HepG2 (cell line): ENCODE results near the gene DTNB. TPM values are rescaled to one million over a fixed set of nuclear protein-coding genes. Genes with fewer than 3 reads are reported as not detected.

Source experiments
- MBD4 ChIP-seq: IDR thresholded peaks from 2 replicates; pipeline ENCODE4 v1.6.1; 2012; ENCODE audit warnings: low read length, inconsistent platforms, borderline replicate concordance
- NFRKB ChIP-seq: fragments of 450-650 bp; IDR thresholded peaks from 2 replicates; pipeline ENCODE4 v1.6.1; 2017
- NPAS2 ChIP-seq: sonication (generic); formaldehyde crosslinking; IDR thresholded peaks from 2 replicates; pipeline ENCODE4 v1.8.0; 2022; ENCODE audit warnings: mild to moderate bottlenecking, missing genetic modification reagents, borderline replicate concordance
- SIN3A ChIP-seq: IDR thresholded peaks from 2 replicates; pipeline ENCODE4 v1.6.1; 2011; ENCODE audit warnings: low read depth, mild to moderate bottlenecking, control low read depth, low read length, borderline replicate concordance
- SIX1 ChIP-seq: sonication (generic); formaldehyde crosslinking; IDR thresholded peaks from 2 replicates; pipeline ENCODE4 v1.4.0; 2020; ENCODE audit warnings: missing genetic modification reagents, borderline replicate concordance
- ZFP90 ChIP-seq: sonication (generic); formaldehyde crosslinking; IDR thresholded peaks from 2 replicates; pipeline ENCODE4 v1.8.0; 2022; ENCODE audit warnings: missing genetic modification reagents, mild to moderate bottlenecking, inconsistent platforms, borderline replicate concordance
- ZNF30 ChIP-seq: sonication (generic); formaldehyde crosslinking; IDR thresholded peaks from 2 replicates; pipeline ENCODE4 v1.5.0; 2020; ENCODE audit warnings: mild to moderate bottlenecking, missing genetic modification reagents
- ZSCAN20 ChIP-seq: sonication (generic); formaldehyde crosslinking; IDR thresholded peaks from 2 replicates; pipeline ENCODE4 v1.4.0; 2020; ENCODE audit warnings: missing genetic modification reagents, mild to moderate bottlenecking, borderline replicate concordance
- polyA plus RNA-seq, 8 experiments: library from polyadenylated mRNA; depleted of rRNA in 3 of 8; stranded (reverse) in 7 of 8; unstranded in 1 of 8; fragments of >200 nt; fragmentation: Illumina TruSeq in 4 of 8; extraction: Trizol in 4 of 8; gene quantifications; 2 replicates each; pipeline versions ENCODE4 v1.2.1 to v1.2.3, GENCODE V29; 2011 to 2016; ENCODE audit warnings: low read depth in 4 of 8, missing spikeins in 1 of 8, mixed read lengths in 1 of 8; ENCODE audit not compliant: insufficient read depth in 1 of 8
- total RNA-seq, 5 experiments: library from RNA; depleted of rRNA; stranded (reverse); fragments of >200 nt; fragmentation: Illumina TruSeq; extraction: Trizol; gene quantifications; 2 replicates each; pipeline ENCODE4 v1.2.3, GENCODE V29; 2016; ENCODE audit warnings: low read depth in 1 of 5
- TF ChIP-seq, protein P1 (sequence below): sonication (generic); formaldehyde crosslinking; IDR thresholded peaks from 2 replicates; pipeline ENCODE4 v1.4.0; 2020; ENCODE audit warnings: mild to moderate bottlenecking, missing genetic modification reagents, borderline replicate concordance
- TF ChIP-seq, protein P2 (sequence below): IDR thresholded peaks from 2 replicates; pipeline ENCODE4 v1.6.1; 2018; ENCODE audit warnings: missing genetic modification reagents, mild to moderate bottlenecking, missing compliant biosample characterization
- TF ChIP-seq, protein P3 (sequence below): sonication (generic); IDR thresholded peaks from 2 replicates; pipeline ENCODE4 v1.6.1; 2016; ENCODE audit warnings: low read depth, borderline replicate concordance
- TF ChIP-seq, protein P4 (sequence below): sonication (generic); formaldehyde crosslinking; IDR thresholded peaks from 2 replicates; pipeline ENCODE4 v1.4.0; 2020; ENCODE audit warnings: low read depth, mild to moderate bottlenecking, missing genetic modification reagents
- TF ChIP-seq, protein P5 (sequence below): fragments of 450-650 bp; IDR thresholded peaks from 2 replicates; pipeline ENCODE4 v1.6.1; 2017; ENCODE audit warnings: mild to moderate bottlenecking

DTNB gene
- total and polyA plus RNA-seq, 2 of the 13 experiments (the other 11 are each of a cell fraction or from before 2014, with no cell fraction given) = 14.4 to 23.9 TPM

DNA sequence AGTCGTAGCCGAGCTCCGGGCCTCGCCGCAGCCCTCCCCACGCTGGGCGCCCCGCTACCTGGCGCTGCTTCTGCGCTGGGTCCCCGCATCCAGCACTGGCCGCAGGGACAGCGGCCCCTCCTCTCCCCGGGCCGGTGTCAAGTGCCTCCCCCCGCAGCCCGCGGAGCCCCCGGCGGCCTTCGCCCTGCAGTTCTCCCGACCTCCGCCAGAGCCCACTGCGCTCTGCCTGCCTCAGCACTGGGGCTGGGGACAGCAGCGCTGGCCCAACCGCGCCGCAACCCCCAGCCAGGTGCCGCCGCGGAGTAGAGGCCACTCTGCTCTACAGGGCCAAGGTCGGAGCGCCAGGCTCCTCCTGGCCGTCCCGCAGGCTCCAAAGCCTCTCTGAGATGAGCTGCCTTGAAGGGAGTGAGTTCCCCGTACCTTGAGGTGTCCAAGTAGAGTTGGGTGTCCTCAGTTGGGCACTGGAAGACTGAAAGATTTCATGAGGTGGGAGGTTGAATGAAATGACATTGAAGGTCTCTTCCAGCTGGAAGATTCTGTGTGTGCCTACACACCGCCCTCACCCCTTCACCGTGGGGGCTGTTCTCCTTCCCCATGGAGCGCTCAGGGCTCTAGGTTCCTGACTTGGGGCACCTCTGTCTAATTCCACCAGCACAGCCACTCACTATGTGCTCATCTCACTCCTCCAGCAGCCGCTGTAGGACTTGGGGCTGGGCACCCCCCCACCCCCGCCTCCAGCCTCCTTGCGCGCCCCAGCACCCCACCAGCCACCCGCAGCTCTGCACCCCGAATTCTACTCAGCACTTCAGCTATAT, 330.8 kb downstream of the DTNB start (continued):
- TF ChIP-seq, protein P1, sequence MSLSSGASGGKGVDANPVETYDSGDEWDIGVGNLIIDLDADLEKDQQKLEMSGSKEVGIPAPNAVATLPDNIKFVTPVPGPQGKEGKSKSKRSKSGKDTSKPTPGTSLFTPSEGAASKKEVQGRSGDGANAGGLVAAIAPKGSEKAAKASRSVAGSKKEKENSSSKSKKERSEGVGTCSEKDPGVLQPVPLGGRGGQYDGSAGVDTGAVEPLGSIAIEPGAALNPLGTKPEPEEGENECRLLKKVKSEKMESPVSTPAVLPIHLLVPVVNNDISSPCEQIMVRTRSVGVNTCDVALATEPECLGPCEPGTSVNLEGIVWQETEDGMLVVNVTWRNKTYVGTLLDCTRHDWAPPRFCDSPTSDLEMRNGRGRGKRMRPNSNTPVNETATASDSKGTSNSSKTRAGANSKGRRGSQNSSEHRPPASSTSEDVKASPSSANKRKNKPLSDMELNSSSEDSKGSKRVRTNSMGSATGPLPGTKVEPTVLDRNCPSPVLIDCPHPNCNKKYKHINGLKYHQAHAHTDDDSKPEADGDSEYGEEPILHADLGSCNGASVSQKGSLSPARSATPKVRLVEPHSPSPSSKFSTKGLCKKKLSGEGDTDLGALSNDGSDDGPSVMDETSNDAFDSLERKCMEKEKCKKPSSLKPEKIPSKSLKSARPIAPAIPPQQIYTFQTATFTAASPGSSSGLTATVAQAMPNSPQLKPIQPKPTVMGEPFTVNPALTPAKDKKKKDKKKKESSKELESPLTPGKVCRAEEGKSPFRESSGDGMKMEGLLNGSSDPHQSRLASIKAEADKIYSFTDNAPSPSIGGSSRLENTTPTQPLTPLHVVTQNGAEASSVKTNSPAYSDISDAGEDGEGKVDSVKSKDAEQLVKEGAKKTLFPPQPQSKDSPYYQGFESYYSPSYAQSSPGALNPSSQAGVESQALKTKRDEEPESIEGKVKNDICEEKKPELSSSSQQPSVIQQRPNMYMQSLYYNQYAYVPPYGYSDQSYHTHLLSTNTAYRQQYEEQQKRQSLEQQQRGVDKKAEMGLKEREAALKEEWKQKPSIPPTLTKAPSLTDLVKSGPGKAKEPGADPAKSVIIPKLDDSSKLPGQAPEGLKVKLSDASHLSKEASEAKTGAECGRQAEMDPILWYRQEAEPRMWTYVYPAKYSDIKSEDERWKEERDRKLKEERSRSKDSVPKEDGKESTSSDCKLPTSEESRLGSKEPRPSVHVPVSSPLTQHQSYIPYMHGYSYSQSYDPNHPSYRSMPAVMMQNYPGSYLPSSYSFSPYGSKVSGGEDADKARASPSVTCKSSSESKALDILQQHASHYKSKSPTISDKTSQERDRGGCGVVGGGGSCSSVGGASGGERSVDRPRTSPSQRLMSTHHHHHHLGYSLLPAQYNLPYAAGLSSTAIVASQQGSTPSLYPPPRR = peak; percentile 72; the same call in 1 of the 2 replicates
- TF ChIP-seq MBD4 (no peak), ZFP90 (CRISPR knock-in tag) (peak; percentile 45; the same call in 1 of the 2 replicates), SIN3A (peak; percentile 47; the same call in 1 of the 2 replicates), NPAS2 (CRISPR knock-in tag) (no peak), NFRKB (no peak), SIX1 (CRISPR knock-in tag) (peak; percentile 50; the same call in 1 of the 2 replicates), ZNF30 (CRISPR knock-in tag) (0 out of 2 replicates have a peak, but pooled peaks have one; percentile 66), ZSCAN20 (no peak; the same call in 1 of the 2 replicates)
- TF ChIP-seq, protein P2, sequence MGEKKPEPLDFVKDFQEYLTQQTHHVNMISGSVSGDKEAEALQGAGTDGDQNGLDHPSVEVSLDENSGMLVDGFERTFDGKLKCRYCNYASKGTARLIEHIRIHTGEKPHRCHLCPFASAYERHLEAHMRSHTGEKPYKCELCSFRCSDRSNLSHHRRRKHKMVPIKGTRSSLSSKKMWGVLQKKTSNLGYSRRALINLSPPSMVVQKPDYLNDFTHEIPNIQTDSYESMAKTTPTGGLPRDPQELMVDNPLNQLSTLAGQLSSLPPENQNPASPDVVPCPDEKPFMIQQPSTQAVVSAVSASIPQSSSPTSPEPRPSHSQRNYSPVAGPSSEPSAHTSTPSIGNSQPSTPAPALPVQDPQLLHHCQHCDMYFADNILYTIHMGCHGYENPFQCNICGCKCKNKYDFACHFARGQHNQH (CRISPR knock-in tag) = peak; percentile 92
- TF ChIP-seq, protein P3, sequence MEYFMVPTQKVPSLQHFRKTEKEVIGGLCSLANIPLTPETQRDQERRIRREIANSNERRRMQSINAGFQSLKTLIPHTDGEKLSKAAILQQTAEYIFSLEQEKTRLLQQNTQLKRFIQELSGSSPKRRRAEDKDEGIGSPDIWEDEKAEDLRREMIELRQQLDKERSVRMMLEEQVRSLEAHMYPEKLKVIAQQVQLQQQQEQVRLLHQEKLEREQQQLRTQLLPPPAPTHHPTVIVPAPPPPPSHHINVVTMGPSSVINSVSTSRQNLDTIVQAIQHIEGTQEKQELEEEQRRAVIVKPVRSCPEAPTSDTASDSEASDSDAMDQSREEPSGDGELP = peak; percentile 63; the same call in 1 of the 2 replicates
- TF ChIP-seq, protein P4, sequence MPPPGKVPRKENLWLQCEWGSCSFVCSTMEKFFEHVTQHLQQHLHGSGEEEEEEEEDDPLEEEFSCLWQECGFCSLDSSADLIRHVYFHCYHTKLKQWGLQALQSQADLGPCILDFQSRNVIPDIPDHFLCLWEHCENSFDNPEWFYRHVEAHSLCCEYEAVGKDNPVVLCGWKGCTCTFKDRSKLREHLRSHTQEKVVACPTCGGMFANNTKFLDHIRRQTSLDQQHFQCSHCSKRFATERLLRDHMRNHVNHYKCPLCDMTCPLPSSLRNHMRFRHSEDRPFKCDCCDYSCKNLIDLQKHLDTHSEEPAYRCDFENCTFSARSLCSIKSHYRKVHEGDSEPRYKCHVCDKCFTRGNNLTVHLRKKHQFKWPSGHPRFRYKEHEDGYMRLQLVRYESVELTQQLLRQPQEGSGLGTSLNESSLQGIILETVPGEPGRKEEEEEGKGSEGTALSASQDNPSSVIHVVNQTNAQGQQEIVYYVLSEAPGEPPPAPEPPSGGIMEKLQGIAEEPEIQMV (CRISPR knock-in tag) = peak; percentile 75
- TF ChIP-seq, protein P5, sequence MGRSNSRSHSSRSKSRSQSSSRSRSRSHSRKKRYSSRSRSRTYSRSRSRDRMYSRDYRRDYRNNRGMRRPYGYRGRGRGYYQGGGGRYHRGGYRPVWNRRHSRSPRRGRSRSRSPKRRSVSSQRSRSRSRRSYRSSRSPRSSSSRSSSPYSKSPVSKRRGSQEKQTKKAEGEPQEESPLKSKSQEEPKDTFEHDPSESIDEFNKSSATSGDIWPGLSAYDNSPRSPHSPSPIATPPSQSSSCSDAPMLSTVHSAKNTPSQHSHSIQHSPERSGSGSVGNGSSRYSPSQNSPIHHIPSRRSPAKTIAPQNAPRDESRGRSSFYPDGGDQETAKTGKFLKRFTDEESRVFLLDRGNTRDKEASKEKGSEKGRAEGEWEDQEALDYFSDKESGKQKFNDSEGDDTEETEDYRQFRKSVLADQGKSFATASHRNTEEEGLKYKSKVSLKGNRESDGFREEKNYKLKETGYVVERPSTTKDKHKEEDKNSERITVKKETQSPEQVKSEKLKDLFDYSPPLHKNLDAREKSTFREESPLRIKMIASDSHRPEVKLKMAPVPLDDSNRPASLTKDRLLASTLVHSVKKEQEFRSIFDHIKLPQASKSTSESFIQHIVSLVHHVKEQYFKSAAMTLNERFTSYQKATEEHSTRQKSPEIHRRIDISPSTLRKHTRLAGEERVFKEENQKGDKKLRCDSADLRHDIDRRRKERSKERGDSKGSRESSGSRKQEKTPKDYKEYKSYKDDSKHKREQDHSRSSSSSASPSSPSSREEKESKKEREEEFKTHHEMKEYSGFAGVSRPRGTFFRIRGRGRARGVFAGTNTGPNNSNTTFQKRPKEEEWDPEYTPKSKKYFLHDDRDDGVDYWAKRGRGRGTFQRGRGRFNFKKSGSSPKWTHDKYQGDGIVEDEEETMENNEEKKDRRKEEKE = no peak
